ENCODE data around the gene OSR1. TPM values are rescaled to one million over a fixed set of nuclear protein-coding genes. Genes with fewer than 3 reads are reported as not detected.

OSR1 gene
- total RNA-seq, 1 donor from 2014 or later: 27.8 TPM

DNA sequence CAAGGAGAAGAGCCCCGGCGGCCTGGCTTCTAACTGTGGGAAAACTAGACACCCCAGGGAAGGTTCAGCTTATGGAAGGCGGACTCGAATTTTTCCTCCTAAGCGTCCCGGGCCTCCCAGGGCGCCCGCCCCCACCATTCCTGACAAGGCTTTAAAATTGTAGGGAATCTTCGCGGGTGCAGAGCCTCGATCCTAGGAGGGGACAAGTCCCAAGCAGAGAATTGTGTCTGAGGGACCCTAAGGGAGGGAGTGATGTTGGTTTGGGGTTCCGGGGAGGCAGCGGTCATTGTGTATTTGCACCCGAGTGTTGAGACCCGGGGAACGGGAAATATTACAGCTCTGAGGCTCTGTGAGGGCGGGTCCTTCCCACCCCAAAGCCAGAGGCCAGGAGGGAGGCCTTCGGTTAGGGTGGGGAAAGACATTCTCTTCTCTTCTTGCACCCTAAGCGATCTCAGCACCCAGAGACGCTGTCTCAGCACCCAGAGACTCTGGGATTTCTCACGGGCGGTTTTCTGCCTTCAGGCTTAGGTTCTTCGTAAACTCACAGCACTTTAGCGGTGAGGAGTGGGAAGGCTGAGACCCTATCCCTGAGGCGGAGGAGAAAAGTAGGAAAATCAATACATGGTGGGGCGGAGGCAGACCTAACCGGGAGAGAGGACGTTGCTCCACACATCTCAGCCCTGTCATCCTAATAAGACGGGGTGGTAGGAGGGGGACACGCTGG lies 7.6 kb downstream of the OSR1 start:
- DNase-seq (ENCODE audit: low spot score in 2 of 2, unreplicated experiment in 2 of 2): no peak
- Mint-ChIP-seq H3K27me3 (ENCODE audit: low read depth) (peaks cover 74% of the 10 kb centered on the region), H3K4me3 (peak overlapping the region; percentile 58)

GRCh38 chr2:19349911-19350677 lies 8.3 kb downstream of the OSR1 start:
- no peak overlapping the region for H3K27ac Mint-ChIP-seq
- peaks cover 6% of the 10 kb centered on the region for H3K36me3 Mint-ChIP-seq
- TF ChIP-seq CTCF (IDR thresholded peaks at IDR 0.05; ENCODE audit: unreplicated experiment): peak; percentile 80
- H3K4me1 Mint-ChIP-seq: peaks cover 17% of the 10 kb centered on the region
- peaks cover 66% of the 10 kb centered on the region for H3K27me3 Mint-ChIP-seq (ENCODE audit: low read depth)
- DNase-seq (ENCODE audit: low spot score in 2 of 2, unreplicated experiment in 2 of 2): peak in 1 of 2 experiments; percentile 71
- no peaks in the 10 kb centered on the region for H3K9me3 Mint-ChIP-seq
- no peak overlapping the region for H3K4me3 Mint-ChIP-seq

More for the DNA sequence above, 7.6 kb downstream of the OSR1 start:
- no peaks in the 10 kb centered on the region for H3K9me3 Mint-ChIP-seq
- H3K4me1 Mint-ChIP-seq: peaks cover 19% of the 10 kb centered on the region
- no peak overlapping the region for H3K27ac Mint-ChIP-seq
- H3K36me3 Mint-ChIP-seq: peaks cover 7% of the 10 kb centered on the region
- TF ChIP-seq CTCF (IDR thresholded peaks at IDR 0.05; ENCODE audit: unreplicated experiment): no peak

- Mint-ChIP-seq H3K27ac (peak overlapping the region; percentile 99), H3K4me1 (peaks cover 17% of the 10 kb centered on the region), H3K9me3 (no peaks in the 10 kb centered on the region), H3K4me3 (peak overlapping the region; percentile 99), H3K36me3 (peaks cover 6% of the 10 kb centered on the region), H3K27me3 (ENCODE audit: low read depth) (peaks cover 52% of the 10 kb centered on the region)
- TF ChIP-seq CTCF (IDR thresholded peaks at IDR 0.05; ENCODE audit: unreplicated experiment): no peak
- DNase-seq (ENCODE audit: low spot score in 2 of 2, unreplicated experiment in 2 of 2): no peak
These were observed 9.7 kb downstream of the OSR1 start for GRCh38 chr2:19348692-19349091.

DNA sequence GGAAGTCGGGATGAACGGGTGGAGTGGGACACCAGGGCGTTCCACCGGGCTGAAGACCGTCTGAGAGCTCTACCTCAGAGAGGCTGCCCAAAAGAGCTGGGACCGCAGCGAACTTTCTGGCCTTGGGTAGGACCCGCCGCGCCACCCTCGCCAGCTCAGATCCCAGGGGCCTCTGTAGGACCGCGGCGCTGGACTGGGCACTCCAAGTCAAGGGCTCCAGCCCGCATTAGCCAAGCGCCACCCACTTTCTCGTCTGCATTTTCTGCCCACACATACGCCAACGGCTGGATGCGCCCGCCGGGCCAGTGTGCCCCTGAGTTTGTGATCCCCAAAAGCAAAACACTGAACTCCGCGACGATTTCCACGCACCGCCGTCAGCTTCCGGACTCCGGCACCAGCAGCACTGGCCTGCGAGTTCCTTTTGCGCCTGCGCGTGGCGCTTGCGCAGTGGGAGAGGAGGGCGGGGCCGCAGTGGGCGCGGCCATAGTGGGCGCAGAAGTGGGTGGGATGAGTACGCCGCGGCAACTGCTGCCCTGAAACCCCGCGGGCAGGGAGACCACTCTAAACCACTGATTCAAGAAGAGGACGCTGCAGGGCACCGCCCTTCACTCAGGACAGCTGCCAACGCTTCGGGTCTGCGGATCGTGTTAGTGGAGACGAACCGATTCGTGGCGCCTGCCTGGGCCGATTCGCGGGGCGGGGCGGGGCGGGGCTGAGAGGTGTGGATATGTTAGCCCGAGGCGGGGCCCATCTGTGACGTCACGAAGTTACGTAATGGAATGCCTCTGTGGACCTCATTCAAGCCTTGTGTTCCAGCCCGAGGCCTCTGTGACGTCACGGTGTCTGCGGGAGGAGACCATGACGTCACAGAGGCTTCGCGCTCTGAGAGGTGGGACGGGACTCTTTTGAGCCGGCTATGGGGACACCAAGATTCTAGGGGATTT lies 10.5 kb downstream of the OSR1 start:
- DNase-seq (ENCODE audit: low spot score in 2 of 2, unreplicated experiment in 2 of 2): peak; percentile 80 to 99
- H3K9me3 Mint-ChIP-seq: no peaks in the 10 kb centered on the region
- H3K36me3 Mint-ChIP-seq: peaks cover 9% of the 10 kb centered on the region
- H3K4me1 Mint-ChIP-seq: peaks cover 15% of the 10 kb centered on the region
- peak overlapping the region; percentile 99 for H3K4me3 Mint-ChIP-seq
- H3K27ac Mint-ChIP-seq: peak overlapping the region; percentile 99
- H3K27me3 Mint-ChIP-seq (ENCODE audit: low read depth): peaks cover 44% of the 10 kb centered on the region
- no peak for TF ChIP-seq CTCF (IDR thresholded peaks at IDR 0.05; ENCODE audit: unreplicated experiment)

DNA sequence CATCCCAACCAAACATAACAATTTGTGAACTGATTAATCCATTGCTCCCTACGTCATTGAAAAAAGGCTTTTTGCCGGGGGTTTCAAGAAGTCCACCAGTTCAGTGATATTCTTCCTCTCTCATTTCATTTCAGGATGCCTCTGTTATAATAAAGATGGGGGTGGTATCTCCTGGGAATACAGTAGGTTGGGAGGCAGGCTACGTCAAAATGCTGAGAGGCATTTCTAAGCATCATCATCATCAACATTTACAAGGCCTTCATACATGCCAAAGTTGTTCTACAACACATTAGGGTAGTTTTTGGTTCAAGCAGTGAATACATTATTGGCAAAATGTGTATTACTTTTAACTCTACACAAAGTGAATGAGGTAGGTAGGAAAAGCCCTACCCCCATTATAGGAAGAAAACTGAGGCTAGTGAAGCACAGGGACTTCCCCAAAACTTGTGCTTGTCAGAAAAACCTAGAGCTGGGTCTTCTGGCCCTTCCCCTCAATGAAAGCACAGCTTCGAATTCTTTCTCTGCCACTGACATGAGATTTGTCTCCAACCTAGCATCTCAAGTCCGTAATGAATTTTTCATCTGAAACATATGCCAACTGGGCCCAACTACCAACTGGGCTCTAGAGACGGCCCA lies 11.3 kb downstream of the OSR1 start:
- Mint-ChIP-seq H3K27me3 (ENCODE audit: low read depth) (peaks cover 37% of the 10 kb centered on the region), H3K36me3 (peaks cover 10% of the 10 kb centered on the region), H3K9me3 (no peaks in the 10 kb centered on the region), H3K27ac (peak overlapping the region; percentile 99), H3K4me1 (peaks cover 15% of the 10 kb centered on the region), H3K4me3 (peak overlapping the region; percentile 99)
- no peak for TF ChIP-seq CTCF (IDR thresholded peaks at IDR 0.05; ENCODE audit: unreplicated experiment)
- no peak for DNase-seq (ENCODE audit: low spot score in 2 of 2, unreplicated experiment in 2 of 2)

All from mesothelial cell of epicardium (in vitro differentiated cells).